ENCODE measurements around the gene CACUL1.

DNA sequence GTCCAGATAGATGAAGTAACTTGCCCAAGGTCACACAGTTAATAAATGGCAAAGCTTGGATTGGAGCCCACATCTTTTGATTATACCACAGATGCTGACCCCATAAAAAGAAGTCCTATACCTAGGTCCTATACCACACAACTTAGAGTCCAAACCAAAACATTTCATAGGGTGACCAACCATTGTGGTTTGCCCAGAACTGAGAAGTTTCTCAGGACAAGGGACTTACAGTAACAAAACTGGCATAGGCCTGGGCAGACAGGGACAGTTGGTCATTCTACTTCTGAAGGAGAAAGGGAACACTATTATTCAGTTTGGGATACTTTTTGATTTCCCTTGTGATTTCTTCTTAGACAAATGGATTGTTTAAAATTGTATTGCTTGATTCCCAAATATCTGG lies 126.4 kb downstream of the CACUL1 start:
- no peak for TF ChIP-seq POLR2A (IDR thresholded peaks at IDR 0.05; ENCODE audit: low read length)
- no peak for TF ChIP-seq GATA1 (IDR thresholded peaks at IDR 0.05; ENCODE audit: low read depth, low read length)

Measured in erythroblast (primary cell).